Omental fat pad (tissue), 4 donors: ENCODE measurements around the gene CDNF. TPM values are rescaled to one million over a fixed set of nuclear protein-coding genes. Genes with fewer than 3 reads are reported as not detected.

Experiments
- ATAC-seq: fragments of 150-250 bp; one replicate; pipeline ENCODE4 v1.9.1; 2016; ENCODE audit warnings: mild to moderate bottlenecking, moderate library complexity; ENCODE audit not compliant: low FRiP score
- DNase-seq: peaks from one replicate; pipeline ENCODE4 v3.0.0-alpha.2; 2019; ENCODE audit warnings: low spot score
- CTCF ChIP-seq, 3 donors: fragments of 450-650 bp; IDR thresholded peaks; one replicate each; pipeline ENCODE4 v1.5.1; 2016 to 2017; ENCODE audit warnings: antibody characterized with exemption in 3 of 3, mild to moderate bottlenecking in 3 of 3, moderate library complexity in 2 of 3
- total RNA-seq, 4 donors: library from RNA; depleted of rRNA; stranded (reverse); fragments of >200 nt; gene quantifications; one replicate each; pipeline ENCODE4 v1.1.0, GENCODE V29; 2016

Gene CDNF
- 1 to 10 TPM; 1.4 to 7.3 (median 2.0) TPM for total RNA-seq

- TF ChIP-seq CTCF (IDR thresholded peaks at IDR 0.05): no peak
- peak; percentile 95 for DNase-seq
- ATAC-seq: peak; percentile 99
Measured at GRCh38 chr10:14837757-14838581, at the start of gene CDNF, which contains the start of the genes HSPA14 and MSANTD7. Gene CDNF (minus strand): TSS chr10:14838037. CDS start chr10:14837946, 91 bp downstream. Gene HSPA14 (plus strand): TSS chr10:14838306. CDS start chr10:14838403, 97 bp downstream. Gene MSANTD7 (plus strand): TSS chr10:14838306. CDS start chr10:14842285, 3,979 bp downstream.

GRCh38 chr10:14884082-14884481 lies 46.2 kb upstream of the CDNF start:
- no peak for ATAC-seq
- no peak for DNase-seq
- TF ChIP-seq CTCF (IDR thresholded peaks at IDR 0.05): no peak

GRCh38 chr10:14880229-14880628 lies 42.4 kb upstream of the CDNF start:
- TF ChIP-seq CTCF (IDR thresholded peaks at IDR 0.05): no peak
- DNase-seq (no peak), ATAC-seq (no peak)

GRCh38 chr10:14879928-14880193 lies 42.0 kb upstream of the CDNF start:
- no peak for ATAC-seq
- no peak for TF ChIP-seq CTCF (IDR thresholded peaks at IDR 0.05)
- DNase-seq: no peak

- no peak for ATAC-seq
- TF ChIP-seq CTCF (IDR thresholded peaks at IDR 0.05): no peak
- no peak for DNase-seq
Measured at GRCh38 chr10:14879124-14879927, 41.5 kb upstream of the CDNF start.

GRCh38 chr10:14878266-14879123 lies 40.7 kb upstream of the CDNF start, which contains the start of gene SUV39H2:
Gene SUV39H2 (plus strand): TSS chr10:14878866. CDS start chr10:14878889, 23 bp downstream.
- ATAC-seq (peak; percentile 95), DNase-seq (peak; percentile 80)
- no peak for TF ChIP-seq CTCF (IDR thresholded peaks at IDR 0.05)
